ENCODE results near the gene TENT5D. TPM values are rescaled to one million over a fixed set of nuclear protein-coding genes. Genes with fewer than 3 reads are reported as not detected.

TENT5D gene
- total RNA-seq, 1 donor from 2014 or later, result not detected

DNA sequence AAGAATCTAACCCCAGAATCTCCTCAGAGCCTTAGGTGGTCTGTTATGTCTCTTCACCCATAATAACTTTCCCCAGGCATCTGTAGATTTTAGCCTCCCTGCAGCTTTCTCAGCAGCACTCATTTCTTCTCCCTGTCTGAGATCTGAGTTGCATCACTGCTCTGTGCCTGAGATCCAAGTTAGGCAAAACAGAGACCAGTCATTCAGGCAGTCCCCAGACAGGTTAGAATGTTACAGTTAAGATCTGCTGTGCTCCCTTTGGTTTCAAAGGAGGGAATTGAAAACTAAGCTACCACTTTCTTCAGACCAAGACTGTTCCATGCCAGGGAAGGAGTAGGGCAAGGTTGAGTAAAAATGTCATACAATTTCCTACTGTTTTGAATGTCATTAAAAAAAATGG lies 65.3 kb downstream of the TENT5D start:
- Mint-ChIP-seq H3K4me3 (no peak overlapping the region), H3K9me3 (peaks cover 3% of the 10 kb centered on the region), H3K36me3 (ENCODE audit: low read depth) (no peaks in the 10 kb centered on the region), H3K27me3 (no peaks in the 10 kb centered on the region), H3K4me1 (no peaks in the 10 kb centered on the region), H3K27ac (no peak overlapping the region)
- CTCF ChIA-PET, result no interaction called here
- TF ChIP-seq, protein P1, sequence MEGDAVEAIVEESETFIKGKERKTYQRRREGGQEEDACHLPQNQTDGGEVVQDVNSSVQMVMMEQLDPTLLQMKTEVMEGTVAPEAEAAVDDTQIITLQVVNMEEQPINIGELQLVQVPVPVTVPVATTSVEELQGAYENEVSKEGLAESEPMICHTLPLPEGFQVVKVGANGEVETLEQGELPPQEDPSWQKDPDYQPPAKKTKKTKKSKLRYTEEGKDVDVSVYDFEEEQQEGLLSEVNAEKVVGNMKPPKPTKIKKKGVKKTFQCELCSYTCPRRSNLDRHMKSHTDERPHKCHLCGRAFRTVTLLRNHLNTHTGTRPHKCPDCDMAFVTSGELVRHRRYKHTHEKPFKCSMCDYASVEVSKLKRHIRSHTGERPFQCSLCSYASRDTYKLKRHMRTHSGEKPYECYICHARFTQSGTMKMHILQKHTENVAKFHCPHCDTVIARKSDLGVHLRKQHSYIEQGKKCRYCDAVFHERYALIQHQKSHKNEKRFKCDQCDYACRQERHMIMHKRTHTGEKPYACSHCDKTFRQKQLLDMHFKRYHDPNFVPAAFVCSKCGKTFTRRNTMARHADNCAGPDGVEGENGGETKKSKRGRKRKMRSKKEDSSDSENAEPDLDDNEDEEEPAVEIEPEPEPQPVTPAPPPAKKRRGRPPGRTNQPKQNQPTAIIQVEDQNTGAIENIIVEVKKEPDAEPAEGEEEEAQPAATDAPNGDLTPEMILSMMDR (IDR thresholded peaks at IDR 0.05), result no peak
- intact Hi-C loops (cut with micrococcal nuclease), result no loop called here
- POLR2A ChIA-PET, result no interaction called here
- ATAC-seq (ENCODE audit: low read depth) (no peak), DNase-seq (no peak)

- Mint-ChIP-seq H3K36me3 (ENCODE audit: low read depth) (no peaks in the 10 kb centered on the region), H3K27ac (no peak overlapping the region), H3K4me3 (no peak overlapping the region), H3K9me3 (peaks cover 3% of the 10 kb centered on the region), H3K27me3 (no peaks in the 10 kb centered on the region), H3K4me1 (no peaks in the 10 kb centered on the region)
- CTCF ChIA-PET, result no interaction called here
- DNase-seq (no peak), ATAC-seq (ENCODE audit: low read depth) (no peak)
- TF ChIP-seq, protein P1 (IDR thresholded peaks at IDR 0.05), result no peak
- POLR2A ChIA-PET, result no interaction called here
- intact Hi-C loops (cut with micrococcal nuclease), result no loop called here
Measured at GRCh38 chrX:80486299-80486698, 66.1 kb downstream of the TENT5D start.

GRCh38 chrX:80489166-80489565 lies 68.9 kb downstream of the TENT5D start:
- Mint-ChIP-seq H3K27me3 (no peaks in the 10 kb centered on the region), H3K4me1 (no peaks in the 10 kb centered on the region), H3K9me3 (peaks cover 3% of the 10 kb centered on the region), H3K27ac (no peak overlapping the region), H3K36me3 (ENCODE audit: low read depth) (no peaks in the 10 kb centered on the region), H3K4me3 (no peak overlapping the region)
- DNase-seq (no peak), ATAC-seq (ENCODE audit: low read depth) (no peak)
- CTCF ChIA-PET, result no interaction called here
- POLR2A ChIA-PET, result no interaction called here
- TF ChIP-seq, protein P1 (IDR thresholded peaks at IDR 0.05), result no peak
- intact Hi-C loops (cut with micrococcal nuclease), result no loop called here

All from activated B cell treated with CpG ODN at 0.5 μM for 24 hours (primary cell).